BE2C (cell line): Measurements from ENCODE around the gene PSD4.
A peak's percentile ranks its signal among the peaks of the same experiment; 100 is the strongest.

Source experiments
- DNase-seq: peaks from one replicate; pipeline ENCODE4 v3.0.0-alpha.2; 2020
- H3K27me3 ChIP-seq: fragments of 250-450 bp; sonication (Bioruptor Pico); 2 replicates; pipeline ENCODE4 v1.5.1; 2020; ENCODE audit warnings: mild to moderate bottlenecking
- H3K36me3 ChIP-seq: fragments of 250-450 bp; sonication (Bioruptor Pico); 2 replicates; pipeline ENCODE4 v1.5.1; 2020; ENCODE audit warnings: mild to moderate bottlenecking
- H3K4me1 ChIP-seq: fragments of 250-450 bp; sonication (Bioruptor Pico); 2 replicates; pipeline ENCODE4 v1.5.1; 2020
- H3K4me3 ChIP-seq: 2 replicates; pipeline ENCODE4 v1.5.1; 2011; ENCODE audit warnings: low read depth, low read length
- H3K9me3 ChIP-seq: fragments of 250-450 bp; sonication (Bioruptor Pico); 2 replicates; pipeline ENCODE4 v1.5.1; 2020
- TF ChIP-seq, protein P1 (sequence below): IDR thresholded peaks from 2 replicates; pipeline ENCODE4 v1.5.1; 2012; ENCODE audit warnings: mild to moderate bottlenecking, low read depth, low read length

Gene PSD4

GRCh38 chr2:113197347-113198047, 23.7 kb downstream of the PSD4 start:
- Histone ChIP-seq H3K36me3 (no peaks in the 10 kb centered on the region), H3K27me3 (no peaks in the 10 kb centered on the region), H3K4me1 (no peaks in the 10 kb centered on the region), H3K4me3 (no peak overlapping the region), H3K9me3 (no peaks in the 10 kb centered on the region)
- TF ChIP-seq, protein P1, sequence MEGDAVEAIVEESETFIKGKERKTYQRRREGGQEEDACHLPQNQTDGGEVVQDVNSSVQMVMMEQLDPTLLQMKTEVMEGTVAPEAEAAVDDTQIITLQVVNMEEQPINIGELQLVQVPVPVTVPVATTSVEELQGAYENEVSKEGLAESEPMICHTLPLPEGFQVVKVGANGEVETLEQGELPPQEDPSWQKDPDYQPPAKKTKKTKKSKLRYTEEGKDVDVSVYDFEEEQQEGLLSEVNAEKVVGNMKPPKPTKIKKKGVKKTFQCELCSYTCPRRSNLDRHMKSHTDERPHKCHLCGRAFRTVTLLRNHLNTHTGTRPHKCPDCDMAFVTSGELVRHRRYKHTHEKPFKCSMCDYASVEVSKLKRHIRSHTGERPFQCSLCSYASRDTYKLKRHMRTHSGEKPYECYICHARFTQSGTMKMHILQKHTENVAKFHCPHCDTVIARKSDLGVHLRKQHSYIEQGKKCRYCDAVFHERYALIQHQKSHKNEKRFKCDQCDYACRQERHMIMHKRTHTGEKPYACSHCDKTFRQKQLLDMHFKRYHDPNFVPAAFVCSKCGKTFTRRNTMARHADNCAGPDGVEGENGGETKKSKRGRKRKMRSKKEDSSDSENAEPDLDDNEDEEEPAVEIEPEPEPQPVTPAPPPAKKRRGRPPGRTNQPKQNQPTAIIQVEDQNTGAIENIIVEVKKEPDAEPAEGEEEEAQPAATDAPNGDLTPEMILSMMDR = no peak
- DNase-seq = no peak

- no peaks in the 10 kb centered on the region for H3K4me1 ChIP-seq
- peak overlapping the region; percentile 57 for H3K4me3 ChIP-seq
- TF ChIP-seq, protein P1 = no peak
- no peaks in the 10 kb centered on the region for H3K9me3 ChIP-seq
- no peak for DNase-seq
- H3K27me3 ChIP-seq = no peaks in the 10 kb centered on the region
- H3K36me3 ChIP-seq = no peaks in the 10 kb centered on the region
Measured at GRCh38 chr2:113198048-113198789, 24.4 kb downstream of the PSD4 start.

- DNase-seq = peak; percentile 74
- no peaks in the 10 kb centered on the region for H3K36me3 ChIP-seq
- TF ChIP-seq, protein P1 = peak; percentile 41
- H3K9me3 ChIP-seq = no peaks in the 10 kb centered on the region
- H3K4me3 ChIP-seq = peak overlapping the region; percentile 57
- no peaks in the 10 kb centered on the region for H3K4me1 ChIP-seq
- no peaks in the 10 kb centered on the region for H3K27me3 ChIP-seq
Measured at GRCh38 chr2:113198790-113199612, 25.2 kb downstream of the PSD4 start.

- no peaks in the 10 kb centered on the region for H3K9me3 ChIP-seq
- H3K4me3 ChIP-seq = no peak overlapping the region
- TF ChIP-seq, protein P1 = no peak
- H3K27me3 ChIP-seq = no peaks in the 10 kb centered on the region
- H3K36me3 ChIP-seq = no peaks in the 10 kb centered on the region
- no peak for DNase-seq
- no peaks in the 10 kb centered on the region for H3K4me1 ChIP-seq
Measured at GRCh38 chr2:113200236-113200635, 26.5 kb downstream of the PSD4 start.

- Histone ChIP-seq H3K4me1 (no peaks in the 10 kb centered on the region), H3K36me3 (no peaks in the 10 kb centered on the region), H3K27me3 (no peaks in the 10 kb centered on the region), H3K4me3 (no peak overlapping the region), H3K9me3 (no peaks in the 10 kb centered on the region)
- no peak for DNase-seq
- TF ChIP-seq, protein P1 = no peak
Measured at GRCh38 chr2:113200736-113201490, 27.1 kb downstream of the PSD4 start.
